SK-N-MC (cell line): ENCODE data around the gene TCEAL1.

Experiments
- EZH2 ChIP-seq: fragments of 200-600 bp; sonication (generic); IDR thresholded peaks from one replicate; pipeline ENCODE4 v1.6.1; 2017; ENCODE audit warnings: antibody characterized with exemption
- FOXP2 ChIP-seq: optimal IDR thresholded peaks from 2 replicates; pipeline ENCODE3; 2011; ENCODE audit warnings: mild to moderate bottlenecking, moderate library complexity; ENCODE audit not compliant: insufficient read depth; ENCODE audit errors: extremely low read length, control extremely low read depth
- POLR2AphosphoS5 ChIP-seq: IDR thresholded peaks from 2 replicates; pipeline ENCODE4 v1.6.1; 2012; ENCODE audit warnings: mild to moderate bottlenecking, low read depth, low read length, borderline replicate concordance

DNA sequence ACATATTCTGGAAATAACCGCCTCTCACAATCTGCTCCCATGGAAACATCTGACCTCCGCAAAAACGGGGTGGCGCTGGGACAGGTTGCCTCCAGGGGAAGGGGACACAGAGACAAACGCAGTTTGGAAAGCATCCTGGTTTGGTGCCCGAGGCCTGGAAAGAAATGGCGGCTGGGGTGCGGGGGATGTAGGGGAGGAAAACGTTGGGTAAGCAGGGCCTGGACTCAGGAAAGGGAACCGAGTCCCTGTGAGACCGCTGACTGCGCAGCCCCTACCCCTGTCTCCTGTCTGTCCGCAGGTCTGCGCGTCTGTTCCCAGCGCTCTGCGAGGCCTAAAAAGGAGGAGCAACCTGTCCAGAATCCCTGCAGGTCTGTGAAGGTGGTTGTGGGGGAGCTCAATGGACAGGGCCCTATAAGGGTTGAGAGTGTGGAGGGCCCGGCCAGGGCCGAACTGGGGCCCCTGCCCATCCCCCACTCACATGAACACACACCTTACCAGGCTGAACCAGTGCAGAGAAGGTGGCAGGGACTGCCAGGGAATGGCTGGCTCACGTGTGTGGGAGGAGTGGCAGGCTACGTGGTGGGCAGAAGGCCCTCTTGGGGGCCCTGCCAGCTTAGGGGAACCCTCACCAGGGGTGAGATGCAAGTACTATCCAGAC lies 20.3 kb upstream of the TCEAL1 start:
- TF ChIP-seq POLR2AphosphoS5 (no peak), EZH2 (no peak), FOXP2 (no peak)
